22Rv1 (cell line): ENCODE data around the gene DISC1.

Experiments
- H3K27ac ChIP-seq: fragments of 450-650 bp; 2 replicates; pipeline ENCODE4 v1.5.1; 2017
- ZFX ChIP-seq: fragments of 450-650 bp; IDR thresholded peaks from 2 replicates; pipeline ENCODE4 v1.6.1; 2017; ENCODE audit warnings: antibody characterized with exemption, borderline replicate concordance
- TF ChIP-seq, protein P1 (sequence below): fragments of 450-650 bp; IDR thresholded peaks from 2 replicates; pipeline ENCODE4 v1.5.1; 2017; ENCODE audit warnings: mild to moderate bottlenecking

The DISC1 gene

DNA sequence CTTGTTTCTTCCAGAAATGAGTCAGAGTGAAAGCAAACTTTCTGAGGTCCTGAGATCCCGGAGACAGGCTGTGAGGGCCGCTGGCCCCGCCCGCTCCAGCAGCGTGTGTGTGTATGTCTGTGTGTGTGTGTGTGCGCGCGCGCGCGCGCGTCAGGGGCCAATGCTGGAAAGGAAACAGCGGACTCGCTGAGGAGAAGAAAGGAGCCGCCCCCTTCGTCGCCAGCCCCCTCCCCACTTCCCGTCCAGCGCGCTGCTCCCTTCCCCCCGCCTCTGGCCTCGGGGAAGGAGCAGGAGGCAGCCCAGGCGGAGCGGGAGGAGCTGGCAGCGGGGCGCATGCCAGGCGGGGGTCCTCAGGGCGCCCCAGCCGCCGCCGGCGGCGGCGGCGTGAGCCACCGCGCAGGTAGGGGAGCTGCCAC, at the start of gene DISC1:
Gene DISC1 (plus strand): TSS at position 256 of the 416 bp plus-strand sequence. CDS start 78 bp downstream, at position 334.
- no peak for TF ChIP-seq ZFX
- TF ChIP-seq, protein P1, sequence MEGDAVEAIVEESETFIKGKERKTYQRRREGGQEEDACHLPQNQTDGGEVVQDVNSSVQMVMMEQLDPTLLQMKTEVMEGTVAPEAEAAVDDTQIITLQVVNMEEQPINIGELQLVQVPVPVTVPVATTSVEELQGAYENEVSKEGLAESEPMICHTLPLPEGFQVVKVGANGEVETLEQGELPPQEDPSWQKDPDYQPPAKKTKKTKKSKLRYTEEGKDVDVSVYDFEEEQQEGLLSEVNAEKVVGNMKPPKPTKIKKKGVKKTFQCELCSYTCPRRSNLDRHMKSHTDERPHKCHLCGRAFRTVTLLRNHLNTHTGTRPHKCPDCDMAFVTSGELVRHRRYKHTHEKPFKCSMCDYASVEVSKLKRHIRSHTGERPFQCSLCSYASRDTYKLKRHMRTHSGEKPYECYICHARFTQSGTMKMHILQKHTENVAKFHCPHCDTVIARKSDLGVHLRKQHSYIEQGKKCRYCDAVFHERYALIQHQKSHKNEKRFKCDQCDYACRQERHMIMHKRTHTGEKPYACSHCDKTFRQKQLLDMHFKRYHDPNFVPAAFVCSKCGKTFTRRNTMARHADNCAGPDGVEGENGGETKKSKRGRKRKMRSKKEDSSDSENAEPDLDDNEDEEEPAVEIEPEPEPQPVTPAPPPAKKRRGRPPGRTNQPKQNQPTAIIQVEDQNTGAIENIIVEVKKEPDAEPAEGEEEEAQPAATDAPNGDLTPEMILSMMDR = no peak
- H3K27ac ChIP-seq = no peak within 1 kb of the TSS

DNA sequence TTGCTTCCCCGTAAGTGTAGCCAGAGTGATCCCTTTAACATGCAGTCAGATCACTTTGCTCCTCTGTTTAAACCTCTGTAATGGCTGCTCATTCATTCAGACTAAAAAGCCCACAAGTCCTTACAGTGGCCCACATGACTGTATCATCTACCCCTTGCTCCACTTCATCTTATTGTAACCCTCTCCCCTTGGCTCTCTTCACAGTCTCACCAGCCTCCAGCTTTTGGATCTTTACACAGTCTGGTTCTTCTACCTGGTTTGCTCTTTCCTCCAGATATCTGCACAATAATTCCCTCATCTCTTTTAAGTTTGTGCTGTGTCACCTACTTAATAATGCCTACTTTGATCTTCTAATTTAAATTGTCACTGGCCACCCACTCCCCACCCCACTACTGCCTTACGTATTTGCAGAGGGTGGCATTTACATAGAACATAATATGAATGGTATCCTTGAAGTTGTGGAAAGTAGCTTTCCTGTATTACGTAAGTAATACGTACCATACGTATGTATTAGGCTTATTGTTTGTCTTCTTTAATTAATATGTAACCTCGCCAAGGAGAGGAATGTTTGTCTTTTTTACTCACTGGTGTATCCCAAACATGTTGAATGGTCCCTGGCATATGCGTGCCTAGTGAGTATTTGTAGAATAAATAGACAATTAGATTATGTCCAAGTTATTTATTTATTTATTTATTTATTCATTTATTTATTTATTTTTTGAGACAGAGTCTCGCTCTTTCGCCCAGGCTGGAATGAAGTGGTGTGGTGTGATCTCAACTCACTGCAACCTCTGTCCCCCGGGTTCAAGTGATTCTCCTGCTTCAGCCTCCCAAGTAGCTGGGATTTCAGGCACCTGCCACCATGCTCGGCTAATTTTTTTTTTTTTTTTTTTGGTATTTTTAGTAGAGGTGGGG, 49.5 kb upstream of the DISC1 start:
- TF ChIP-seq, protein P1 = no peak
- TF ChIP-seq ZFX = no peak

DNA sequence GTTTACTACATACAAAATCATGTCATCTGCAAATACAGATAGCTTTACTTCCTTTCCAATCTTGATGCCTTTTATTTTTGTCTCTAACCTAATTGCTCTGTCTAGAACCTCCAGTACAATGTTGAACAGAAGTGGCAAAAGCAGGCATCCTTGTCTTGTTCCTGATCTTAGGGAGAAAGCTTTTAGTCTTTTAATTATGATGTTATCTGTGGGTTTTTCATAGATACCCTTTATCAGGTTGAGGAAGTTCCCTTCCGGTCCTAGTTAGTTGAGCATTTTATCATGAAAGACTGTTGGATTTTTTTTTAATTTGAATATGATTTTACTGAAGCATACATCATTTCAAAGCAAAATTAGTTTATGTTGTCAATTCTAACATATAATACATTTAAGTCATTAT, 45.7 kb upstream of the DISC1 start:
- TF ChIP-seq ZFX = no peak
- TF ChIP-seq, protein P1 = no peak
- H3K27ac ChIP-seq = no peak overlapping the region

More for the DNA sequence above, 49.5 kb upstream of the DISC1 start:
- peak overlapping the region; percentile 74 for H3K27ac ChIP-seq

DNA sequence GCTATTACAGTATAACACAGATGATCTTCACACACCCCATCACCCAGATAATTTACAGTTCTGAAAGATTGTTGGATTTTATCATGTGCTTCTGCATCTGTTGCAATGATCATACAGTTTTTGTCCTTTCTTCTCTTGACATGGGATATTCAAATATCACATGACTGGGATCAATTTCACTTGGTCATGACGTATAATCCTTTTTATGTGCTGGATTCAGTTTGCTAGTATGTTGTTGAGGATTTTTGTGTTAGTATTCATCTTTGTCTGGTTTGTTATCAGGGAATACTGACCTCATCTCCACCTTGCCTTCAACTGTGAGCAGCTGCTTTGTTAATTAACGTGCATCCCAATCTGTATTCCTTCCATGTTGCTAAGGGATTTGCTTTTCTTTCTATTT, 44.7 kb upstream of the DISC1 start:
- H3K27ac ChIP-seq = no peak overlapping the region

DNA sequence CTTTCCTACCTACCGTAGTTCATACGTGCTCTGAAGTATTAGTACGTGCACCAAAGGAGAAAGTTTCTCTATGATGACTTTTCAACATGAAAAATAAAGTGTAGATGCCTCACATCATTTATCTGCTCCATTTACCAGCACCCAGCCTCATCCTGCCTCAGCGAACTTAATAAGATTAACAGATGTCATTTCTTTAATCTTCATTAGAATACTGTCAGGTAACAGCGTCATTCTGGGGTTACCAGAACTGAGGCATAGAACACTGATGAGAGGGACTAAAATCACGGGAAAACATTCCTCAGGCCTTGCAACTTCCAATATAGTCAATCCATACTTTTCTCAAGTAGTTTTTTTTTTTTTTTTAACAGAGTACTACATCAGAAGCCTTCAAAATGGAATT, 43.2 kb upstream of the DISC1 start:
- TF ChIP-seq ZFX = no peak
- TF ChIP-seq, protein P1 = no peak
- H3K27ac ChIP-seq = no peak overlapping the region

More for the DNA sequence above, 44.7 kb upstream of the DISC1 start:
- TF ChIP-seq ZFX = no peak
- TF ChIP-seq, protein P1 = no peak

DNA sequence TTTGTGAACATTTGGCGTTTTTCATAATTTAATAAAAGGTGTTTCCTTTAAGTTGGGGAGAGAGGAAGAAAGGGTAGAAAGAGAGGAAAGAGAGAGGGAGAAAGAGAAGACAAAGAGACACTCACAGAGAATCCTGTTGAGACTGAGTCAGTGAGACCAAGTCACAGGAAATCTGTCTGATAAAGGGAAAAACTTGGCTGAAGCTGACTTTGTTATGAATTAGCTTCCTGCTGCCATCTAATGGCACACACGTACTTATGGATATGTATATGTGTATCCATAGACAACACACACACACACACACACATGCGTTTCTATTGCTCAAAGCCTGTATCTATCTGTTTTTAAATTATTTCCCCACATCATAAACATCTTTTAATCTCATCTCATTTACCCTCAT, 42.5 kb upstream of the DISC1 start:
- TF ChIP-seq, protein P1 = peak; percentile 72
- no peak for TF ChIP-seq ZFX
- H3K27ac ChIP-seq = no peak overlapping the region

DNA sequence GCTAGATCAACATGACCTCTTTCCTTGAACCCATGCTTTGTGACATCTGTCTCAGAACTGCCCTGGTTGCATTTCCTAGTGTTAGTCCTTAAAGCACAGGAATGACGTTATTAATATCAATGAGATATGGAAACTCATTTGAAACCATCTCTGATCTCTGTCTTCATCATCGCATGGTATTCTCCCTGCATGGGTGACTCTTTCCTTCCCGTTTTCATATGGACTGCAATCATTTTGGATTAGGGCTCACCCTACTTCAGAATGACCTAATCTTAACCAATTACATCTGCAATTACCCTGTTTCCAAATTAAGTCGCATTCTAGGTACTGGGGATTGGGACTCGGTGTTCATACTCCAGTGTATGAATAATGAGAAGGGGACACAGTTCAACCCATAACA, 41.7 kb upstream of the DISC1 start:
- TF ChIP-seq, protein P1 = no peak
- TF ChIP-seq ZFX = no peak
- no peak overlapping the region for H3K27ac ChIP-seq
